ENCODE data around the gene TRAPPC11. TPM values are rescaled to one million over a fixed set of nuclear protein-coding genes. Genes with fewer than 3 reads are reported as not detected.

TRAPPC11 gene
- total and polyA plus RNA-seq, 2 experiments from 2014 or later = 15.0 to 42.7 TPM

DNA sequence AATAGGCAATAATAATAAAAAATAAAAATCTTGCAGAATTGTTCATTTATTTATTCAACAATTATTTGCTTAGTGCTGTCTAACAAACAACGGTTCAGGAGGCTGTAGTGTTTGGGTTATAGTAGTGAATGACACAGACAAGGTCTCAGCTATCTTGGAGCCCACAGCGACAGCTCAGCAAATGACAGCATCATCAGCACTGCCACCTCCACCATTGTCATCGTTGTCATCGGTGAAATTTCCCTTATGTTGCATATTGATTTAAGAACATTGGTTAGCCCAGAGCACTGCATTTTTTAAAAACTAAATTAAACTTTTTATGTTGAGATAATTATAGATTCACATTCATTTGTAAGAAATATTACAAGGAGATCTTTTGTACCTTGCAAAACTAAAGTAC is 79.9 kb downstream of the TRAPPC11 start:
- no peaks in the 10 kb centered on the region for H3K9me2 ChIP-seq (ENCODE audit: insufficient read depth)
- no peaks in the 10 kb centered on the region for H3K4me1 Mint-ChIP-seq
- no peaks in the 10 kb centered on the region for H3F3A ChIP-seq (replicated peaks; ENCODE audit: low read depth)
- no peak overlapping the region for H2AFZ ChIP-seq
- no peaks in the 10 kb centered on the region for H3K27me3 ChIP-seq (ENCODE audit: insufficient read depth)
- ATAC-seq (no peak), DNase-seq (ENCODE audit: low spot score) (no peak)
- peaks cover 17% of the 10 kb centered on the region for H3K9me3 Mint-ChIP-seq
- no peak overlapping the region for H3K4me3 ChIP-seq
- TF ChIP-seq ZNF114 (CRISPR knock-in tag; IDR thresholded peaks at IDR 0.05) (no peak), CREB1 (CRISPR knock-in tag; IDR thresholded peaks at IDR 0.05; ENCODE audit: low read depth) (no peak), EZH2 (IDR thresholded peaks at IDR 0.05; ENCODE audit: low read depth, unreplicated experiment) (no peak), POLR2AphosphoS5 (IDR thresholded peaks at IDR 0.05; ENCODE audit: low read depth) (no peak), STAT1 (IDR thresholded peaks at IDR 0.05; ENCODE audit: unreplicated experiment) (no peak), JUNB (IDR thresholded peaks at IDR 0.05; ENCODE audit: unreplicated experiment) (no peak), EZH2phosphoT487 (IDR thresholded peaks at IDR 0.05; ENCODE audit: unreplicated experiment) (no peak), NANOG (IDR thresholded peaks at IDR 0.05; ENCODE audit: borderline replicate concordance) (no peak), ZNF331 (CRISPR knock-in tag; IDR thresholded peaks at IDR 0.05; ENCODE audit: low read depth) (no peak)
- TF ChIP-seq, protein P1, sequence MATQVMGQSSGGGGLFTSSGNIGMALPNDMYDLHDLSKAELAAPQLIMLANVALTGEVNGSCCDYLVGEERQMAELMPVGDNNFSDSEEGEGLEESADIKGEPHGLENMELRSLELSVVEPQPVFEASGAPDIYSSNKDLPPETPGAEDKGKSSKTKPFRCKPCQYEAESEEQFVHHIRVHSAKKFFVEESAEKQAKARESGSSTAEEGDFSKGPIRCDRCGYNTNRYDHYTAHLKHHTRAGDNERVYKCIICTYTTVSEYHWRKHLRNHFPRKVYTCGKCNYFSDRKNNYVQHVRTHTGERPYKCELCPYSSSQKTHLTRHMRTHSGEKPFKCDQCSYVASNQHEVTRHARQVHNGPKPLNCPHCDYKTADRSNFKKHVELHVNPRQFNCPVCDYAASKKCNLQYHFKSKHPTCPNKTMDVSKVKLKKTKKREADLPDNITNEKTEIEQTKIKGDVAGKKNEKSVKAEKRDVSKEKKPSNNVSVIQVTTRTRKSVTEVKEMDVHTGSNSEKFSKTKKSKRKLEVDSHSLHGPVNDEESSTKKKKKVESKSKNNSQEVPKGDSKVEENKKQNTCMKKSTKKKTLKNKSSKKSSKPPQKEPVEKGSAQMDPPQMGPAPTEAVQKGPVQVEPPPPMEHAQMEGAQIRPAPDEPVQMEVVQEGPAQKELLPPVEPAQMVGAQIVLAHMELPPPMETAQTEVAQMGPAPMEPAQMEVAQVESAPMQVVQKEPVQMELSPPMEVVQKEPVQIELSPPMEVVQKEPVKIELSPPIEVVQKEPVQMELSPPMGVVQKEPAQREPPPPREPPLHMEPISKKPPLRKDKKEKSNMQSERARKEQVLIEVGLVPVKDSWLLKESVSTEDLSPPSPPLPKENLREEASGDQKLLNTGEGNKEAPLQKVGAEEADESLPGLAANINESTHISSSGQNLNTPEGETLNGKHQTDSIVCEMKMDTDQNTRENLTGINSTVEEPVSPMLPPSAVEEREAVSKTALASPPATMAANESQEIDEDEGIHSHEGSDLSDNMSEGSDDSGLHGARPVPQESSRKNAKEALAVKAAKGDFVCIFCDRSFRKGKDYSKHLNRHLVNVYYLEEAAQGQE (IDR thresholded peaks at IDR 0.05; ENCODE audit: unreplicated experiment) = no peak
- TF ChIP-seq, protein P2, sequence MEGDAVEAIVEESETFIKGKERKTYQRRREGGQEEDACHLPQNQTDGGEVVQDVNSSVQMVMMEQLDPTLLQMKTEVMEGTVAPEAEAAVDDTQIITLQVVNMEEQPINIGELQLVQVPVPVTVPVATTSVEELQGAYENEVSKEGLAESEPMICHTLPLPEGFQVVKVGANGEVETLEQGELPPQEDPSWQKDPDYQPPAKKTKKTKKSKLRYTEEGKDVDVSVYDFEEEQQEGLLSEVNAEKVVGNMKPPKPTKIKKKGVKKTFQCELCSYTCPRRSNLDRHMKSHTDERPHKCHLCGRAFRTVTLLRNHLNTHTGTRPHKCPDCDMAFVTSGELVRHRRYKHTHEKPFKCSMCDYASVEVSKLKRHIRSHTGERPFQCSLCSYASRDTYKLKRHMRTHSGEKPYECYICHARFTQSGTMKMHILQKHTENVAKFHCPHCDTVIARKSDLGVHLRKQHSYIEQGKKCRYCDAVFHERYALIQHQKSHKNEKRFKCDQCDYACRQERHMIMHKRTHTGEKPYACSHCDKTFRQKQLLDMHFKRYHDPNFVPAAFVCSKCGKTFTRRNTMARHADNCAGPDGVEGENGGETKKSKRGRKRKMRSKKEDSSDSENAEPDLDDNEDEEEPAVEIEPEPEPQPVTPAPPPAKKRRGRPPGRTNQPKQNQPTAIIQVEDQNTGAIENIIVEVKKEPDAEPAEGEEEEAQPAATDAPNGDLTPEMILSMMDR (conservative IDR thresholded peaks at IDR 0.05; ENCODE audit: low read depth in 2 of 2) = no peak
- TF ChIP-seq, protein P3, sequence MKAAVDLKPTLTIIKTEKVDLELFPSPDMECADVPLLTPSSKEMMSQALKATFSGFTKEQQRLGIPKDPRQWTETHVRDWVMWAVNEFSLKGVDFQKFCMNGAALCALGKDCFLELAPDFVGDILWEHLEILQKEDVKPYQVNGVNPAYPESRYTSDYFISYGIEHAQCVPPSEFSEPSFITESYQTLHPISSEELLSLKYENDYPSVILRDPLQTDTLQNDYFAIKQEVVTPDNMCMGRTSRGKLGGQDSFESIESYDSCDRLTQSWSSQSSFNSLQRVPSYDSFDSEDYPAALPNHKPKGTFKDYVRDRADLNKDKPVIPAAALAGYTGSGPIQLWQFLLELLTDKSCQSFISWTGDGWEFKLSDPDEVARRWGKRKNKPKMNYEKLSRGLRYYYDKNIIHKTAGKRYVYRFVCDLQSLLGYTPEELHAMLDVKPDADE (IDR thresholded peaks at IDR 0.05) = no peak
- TF ChIP-seq, protein P4, sequence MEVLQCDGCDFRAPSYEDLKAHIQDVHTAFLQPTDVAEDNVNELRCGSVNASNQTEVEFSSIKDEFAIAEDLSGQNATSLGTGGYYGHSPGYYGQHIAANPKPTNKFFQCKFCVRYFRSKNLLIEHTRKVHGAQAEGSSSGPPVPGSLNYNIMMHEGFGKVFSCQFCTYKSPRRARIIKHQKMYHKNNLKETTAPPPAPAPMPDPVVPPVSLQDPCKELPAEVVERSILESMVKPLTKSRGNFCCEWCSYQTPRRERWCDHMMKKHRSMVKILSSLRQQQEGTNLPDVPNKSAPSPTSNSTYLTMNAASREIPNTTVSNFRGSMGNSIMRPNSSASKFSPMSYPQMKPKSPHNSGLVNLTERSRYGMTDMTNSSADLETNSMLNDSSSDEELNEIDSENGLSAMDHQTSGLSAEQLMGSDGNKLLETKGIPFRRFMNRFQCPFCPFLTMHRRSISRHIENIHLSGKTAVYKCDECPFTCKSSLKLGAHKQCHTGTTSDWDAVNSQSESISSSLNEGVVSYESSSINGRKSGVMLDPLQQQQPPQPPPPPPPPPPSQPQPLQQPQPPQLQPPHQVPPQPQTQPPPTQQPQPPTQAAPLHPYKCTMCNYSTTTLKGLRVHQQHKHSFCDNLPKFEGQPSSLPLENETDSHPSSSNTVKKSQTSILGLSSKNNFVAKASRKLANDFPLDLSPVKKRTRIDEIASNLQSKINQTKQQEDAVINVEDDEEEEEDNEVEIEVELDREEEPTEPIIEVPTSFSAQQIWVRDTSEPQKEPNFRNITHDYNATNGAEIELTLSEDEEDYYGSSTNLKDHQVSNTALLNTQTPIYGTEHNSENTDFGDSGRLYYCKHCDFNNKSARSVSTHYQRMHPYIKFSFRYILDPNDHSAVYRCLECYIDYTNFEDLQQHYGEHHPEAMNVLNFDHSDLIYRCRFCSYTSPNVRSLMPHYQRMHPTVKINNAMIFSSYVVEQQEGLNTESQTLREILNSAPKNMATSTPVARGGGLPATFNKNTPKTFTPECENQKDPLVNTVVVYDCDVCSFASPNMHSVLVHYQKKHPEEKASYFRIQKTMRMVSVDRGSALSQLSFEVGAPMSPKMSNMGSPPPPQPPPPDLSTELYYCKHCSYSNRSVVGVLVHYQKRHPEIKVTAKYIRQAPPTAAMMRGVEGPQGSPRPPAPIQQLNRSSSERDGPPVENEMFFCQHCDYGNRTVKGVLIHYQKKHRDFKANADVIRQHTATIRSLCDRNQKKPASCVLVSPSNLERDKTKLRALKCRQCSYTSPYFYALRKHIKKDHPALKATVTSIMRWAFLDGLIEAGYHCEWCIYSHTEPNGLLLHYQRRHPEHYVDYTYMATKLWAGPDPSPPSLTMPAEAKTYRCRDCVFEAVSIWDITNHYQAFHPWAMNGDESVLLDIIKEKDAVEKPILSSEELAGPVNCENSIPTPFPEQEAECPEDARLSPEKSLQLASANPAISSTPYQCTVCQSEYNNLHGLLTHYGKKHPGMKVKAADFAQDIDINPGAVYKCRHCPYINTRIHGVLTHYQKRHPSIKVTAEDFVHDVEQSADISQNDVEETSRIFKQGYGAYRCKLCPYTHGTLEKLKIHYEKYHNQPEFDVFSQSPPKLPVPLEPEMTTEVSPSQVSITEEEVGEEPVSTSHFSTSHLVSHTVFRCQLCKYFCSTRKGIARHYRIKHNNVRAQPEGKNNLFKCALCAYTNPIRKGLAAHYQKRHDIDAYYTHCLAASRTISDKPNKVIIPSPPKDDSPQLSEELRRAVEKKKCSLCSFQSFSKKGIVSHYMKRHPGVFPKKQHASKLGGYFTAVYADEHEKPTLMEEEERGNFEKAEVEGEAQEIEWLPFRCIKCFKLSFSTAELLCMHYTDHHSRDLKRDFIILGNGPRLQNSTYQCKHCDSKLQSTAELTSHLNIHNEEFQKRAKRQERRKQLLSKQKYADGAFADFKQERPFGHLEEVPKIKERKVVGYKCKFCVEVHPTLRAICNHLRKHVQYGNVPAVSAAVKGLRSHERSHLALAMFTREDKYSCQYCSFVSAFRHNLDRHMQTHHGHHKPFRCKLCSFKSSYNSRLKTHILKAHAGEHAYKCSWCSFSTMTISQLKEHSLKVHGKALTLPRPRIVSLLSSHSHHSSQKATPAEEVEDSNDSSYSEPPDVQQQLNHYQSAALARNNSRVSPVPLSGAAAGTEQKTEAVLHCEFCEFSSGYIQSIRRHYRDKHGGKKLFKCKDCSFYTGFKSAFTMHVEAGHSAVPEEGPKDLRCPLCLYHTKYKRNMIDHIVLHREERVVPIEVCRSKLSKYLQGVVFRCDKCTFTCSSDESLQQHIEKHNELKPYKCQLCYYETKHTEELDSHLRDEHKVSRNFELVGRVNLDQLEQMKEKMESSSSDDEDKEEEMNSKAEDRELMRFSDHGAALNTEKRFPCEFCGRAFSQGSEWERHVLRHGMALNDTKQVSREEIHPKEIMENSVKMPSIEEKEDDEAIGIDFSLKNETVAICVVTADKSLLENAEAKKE (CRISPR knock-in tag; IDR thresholded peaks at IDR 0.05) = no peak
- no peaks in the 10 kb centered on the region for H3K4me1 ChIP-seq (ENCODE audit: insufficient read depth)
- H4K20me1 ChIP-seq (replicated peaks; ENCODE audit: insufficient read depth) = no peaks in the 10 kb centered on the region
- no peak overlapping the region for H3K27ac ChIP-seq (ENCODE audit: low read depth)
- no peak overlapping the region for H3K4me3 Mint-ChIP-seq
- H3K27ac Mint-ChIP-seq = no peak overlapping the region
- H3K36me3 ChIP-seq (ENCODE audit: insufficient read depth) = no peaks in the 10 kb centered on the region
- no peaks in the 10 kb centered on the region for H3K79me2 ChIP-seq (replicated peaks; ENCODE audit: insufficient read depth)
- H3K27me3 Mint-ChIP-seq (ENCODE audit: insufficient read depth, low read depth, poor library complexity) = peaks cover 12% of the 10 kb centered on the region
- H3K4me2 ChIP-seq = no peak overlapping the region
- peaks cover 12% of the 10 kb centered on the region; the same call in 2 of the 3 replicates for H3K36me3 Mint-ChIP-seq (ENCODE audit: low read depth)

All from GM23338 (cell line).